ENCODE measurements around the gene TH. TPM values are rescaled to one million over a fixed set of nuclear protein-coding genes. Genes with fewer than 3 reads are reported as not detected.

The TH gene
- total RNA-seq: under 0.01 and 0.28 TPM in 2 replicates

GRCh38 chr11:2171591-2172003 is at the start of gene TH:
TH (minus strand) TSS chr11:2171815; CDS start chr11:2171786, 29 bp downstream.

GRCh38 chr11:2160736-2161259 is 10.8 kb downstream of the TH start, which contains the start of gene INS:
INS (minus strand) TSS chr11:2161209; CDS start chr11:2160971, 238 bp downstream.

GRCh38 chr11:2139123-2139521 is 32.5 kb downstream of the TH start, which contains the start of gene IGF2:
IGF2 (minus strand) TSS chr11:2139389; CDS start chr11:2135523, 3,866 bp downstream.

Other genes starting within 250 kb of the TH start
- 30.0 and 48.2 TPM in 2 replicates for gene MRPL23, start 224.5 kb downstream of the TH start, total RNA-seq
- gene H19, start 174.0 kb downstream of the TH start, total RNA-seq: 2.9 and 3.8 TPM in 2 replicates
- gene IGF2, start 32.4 kb downstream of the TH start, total RNA-seq: 0.07 and 0.34 TPM in 2 replicates
- not detected in 2 replicates for gene INS, start 10.6 kb downstream of the TH start, total RNA-seq
- 0.21 and 1.0 TPM in 2 replicates for gene ASCL2, start 98.8 kb upstream of the TH start, total RNA-seq
- gene C11orf21, start 130.1 kb upstream of the TH start, total RNA-seq: not detected in 2 replicates
- gene TSPAN32, start 130.2 kb upstream of the TH start, total RNA-seq: not detected in 2 replicates
- 164 and 645 TPM in 2 replicates for gene CD81, start 205.5 kb upstream of the TH start, total RNA-seq
- gene TSSC4, start 228.9 kb upstream of the TH start, total RNA-seq: 49.8 and 77.2 TPM in 2 replicates

Data from nasal cavity respiratory epithelium epithelial cell of viscerocranial mucosa (primary cell).